MM.1S (cell line): Measurements from ENCODE around the gene SLC22A13.

Source experiments
- EZH2 ChIP-seq: fragments of 300-600 bp; sonication (generic); optimal IDR thresholded peaks from 2 replicates; pipeline ENCODE3; 2017; ENCODE audit warnings: low read depth, mild to moderate bottlenecking, antibody characterized with exemption, low read length, mixed read lengths
- TF ChIP-seq, protein P1 (sequence below): fragments of 300-600 bp; sonication (generic); IDR thresholded peaks from 2 replicates; pipeline ENCODE4 v1.5.1; 2016; ENCODE audit warnings: antibody characterized with exemption, low read length, mixed read lengths

DNA sequence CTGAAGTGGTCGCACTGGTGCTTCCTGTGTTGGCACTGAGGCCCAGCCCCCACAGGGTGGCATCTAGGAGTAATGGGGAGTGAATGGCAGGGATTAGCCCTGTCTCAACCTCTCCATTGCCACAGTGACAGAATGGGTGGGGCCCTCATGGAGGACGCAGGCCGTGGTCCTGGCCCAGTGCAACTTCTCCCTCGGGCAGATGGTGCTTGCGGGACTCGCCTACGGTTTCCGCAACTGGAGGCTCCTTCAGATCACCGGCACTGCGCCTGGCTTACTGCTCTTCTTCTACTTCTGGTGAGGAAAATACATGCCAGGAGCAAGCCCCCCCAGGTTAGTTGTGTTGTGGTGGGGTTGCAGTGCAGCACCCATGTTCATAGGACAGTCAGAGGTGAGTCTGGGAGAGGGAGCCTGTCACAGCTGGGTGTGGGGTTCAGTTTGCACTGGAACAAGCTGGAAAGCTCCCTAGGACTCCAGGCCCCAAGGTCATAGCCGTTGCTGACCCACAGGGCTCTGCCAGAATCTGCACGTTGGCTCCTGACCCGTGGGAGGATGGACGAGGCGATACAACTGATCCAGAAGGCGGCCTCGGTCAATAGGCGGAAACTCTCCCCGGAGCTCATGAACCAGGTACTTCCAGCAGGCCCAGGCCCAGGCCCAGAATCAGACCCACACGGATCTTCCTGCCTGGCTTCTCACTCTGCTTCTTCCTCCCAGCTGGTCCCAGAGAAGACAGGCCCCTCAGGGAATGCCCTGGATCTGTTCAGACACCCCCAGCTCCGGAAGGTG lies 9.4 kb downstream of the SLC22A13 start:
- TF ChIP-seq, protein P1, sequence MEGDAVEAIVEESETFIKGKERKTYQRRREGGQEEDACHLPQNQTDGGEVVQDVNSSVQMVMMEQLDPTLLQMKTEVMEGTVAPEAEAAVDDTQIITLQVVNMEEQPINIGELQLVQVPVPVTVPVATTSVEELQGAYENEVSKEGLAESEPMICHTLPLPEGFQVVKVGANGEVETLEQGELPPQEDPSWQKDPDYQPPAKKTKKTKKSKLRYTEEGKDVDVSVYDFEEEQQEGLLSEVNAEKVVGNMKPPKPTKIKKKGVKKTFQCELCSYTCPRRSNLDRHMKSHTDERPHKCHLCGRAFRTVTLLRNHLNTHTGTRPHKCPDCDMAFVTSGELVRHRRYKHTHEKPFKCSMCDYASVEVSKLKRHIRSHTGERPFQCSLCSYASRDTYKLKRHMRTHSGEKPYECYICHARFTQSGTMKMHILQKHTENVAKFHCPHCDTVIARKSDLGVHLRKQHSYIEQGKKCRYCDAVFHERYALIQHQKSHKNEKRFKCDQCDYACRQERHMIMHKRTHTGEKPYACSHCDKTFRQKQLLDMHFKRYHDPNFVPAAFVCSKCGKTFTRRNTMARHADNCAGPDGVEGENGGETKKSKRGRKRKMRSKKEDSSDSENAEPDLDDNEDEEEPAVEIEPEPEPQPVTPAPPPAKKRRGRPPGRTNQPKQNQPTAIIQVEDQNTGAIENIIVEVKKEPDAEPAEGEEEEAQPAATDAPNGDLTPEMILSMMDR: no peak
- no peak for TF ChIP-seq EZH2
